ENCODE results near the gene SPTBN4. TPM values are rescaled to one million over a fixed set of nuclear protein-coding genes. Genes with fewer than 3 reads are reported as not detected.

The SPTBN4 gene
- total and polyA plus RNA-seq, 2 of the 4 experiments (the other 2 are of a cell fraction) = 0.72 to 0.91 TPM

GRCh38 chr19:40576585-40577451 is 110.0 kb downstream of the SPTBN4 start, which contains the start of gene SHKBP1:
Gene SHKBP1 (plus strand): TSS chr19:40576873. CDS start chr19:40576900, 27 bp downstream.
- Histone ChIP-seq H3K9me3 (ENCODE audit: control insufficient read depth, insufficient read depth, low read length) (no peaks in the 10 kb centered on the region), H4K5ac (ENCODE audit: low read depth, low read length) (peak within 1 kb of the TSS; percentile 92), H3K27ac (ENCODE audit: insufficient read depth, low read length) (peak within 1 kb of the TSS; percentile 85), H3K4me1 (ENCODE audit: control insufficient read depth, insufficient read depth, low read length) (peaks cover 4% of the 10 kb centered on the region), H2BK5ac (ENCODE audit: low read depth, low read length, poor library complexity, severe bottlenecking) (peak within 1 kb of the TSS; percentile 77), H4K91ac (ENCODE audit: insufficient read depth, low read depth, low read length) (peak within 1 kb of the TSS; percentile 84), H2BK20ac (ENCODE audit: low read depth, low read length) (no peak within 1 kb of the TSS), H2AK5ac (ENCODE audit: low read depth, low read length) (peak within 1 kb of the TSS; percentile 74; the same call in 1 of the 2 replicates), H3K36me3 (ENCODE audit: control insufficient read depth, insufficient read depth, low read length) (peaks cover 14% of the 10 kb centered on the region), H3K4ac (ENCODE audit: low read depth, low read length) (peak within 1 kb of the TSS; percentile 96), H3K9me1 (ENCODE audit: insufficient read depth, low read length) (peaks cover 8% of the 10 kb centered on the region; the same call in 1 of the 2 replicates), H3K27me3 (ENCODE audit: control insufficient read depth, insufficient read depth, low read length) (no peaks in the 10 kb centered on the region), H2BK15ac (ENCODE audit: low read depth, low read length) (no peak within 1 kb of the TSS; the same call in 2 of the 3 replicates), H3K4me3 (ENCODE audit: insufficient read depth, low read depth, low read length) (peak within 1 kb of the TSS; percentile 96), H2AFZ (replicated peaks; ENCODE audit: low read length, poor library complexity) (peak within 1 kb of the TSS; percentile 99), H4K20me1 (ENCODE audit: insufficient read depth, low read length) (no peaks in the 10 kb centered on the region), H2AK9ac (replicated peaks; ENCODE audit: low read depth, low read length, poor library complexity) (peak within 1 kb of the TSS; percentile 99), H3K56ac (ENCODE audit: extremely low read depth, insufficient read depth, low read length) (peak within 1 kb of the TSS; percentile 82), H4K8ac (ENCODE audit: low read depth in 2 of 2, low read length in 2 of 2) (peak within 1 kb of the TSS; percentile 71 to 98), H3K4me2 (ENCODE audit: low read depth, low read length) (peak within 1 kb of the TSS; percentile 100), H2BK120ac (ENCODE audit: low read depth, low read length) (peak within 1 kb of the TSS; percentile 71; the same call in 1 of the 2 replicates), H3K18ac (ENCODE audit: low read depth, low read length) (peak within 1 kb of the TSS; percentile 80), H3K9ac (ENCODE audit: low read depth, low read length) (peak within 1 kb of the TSS; percentile 89), H3K23ac (ENCODE audit: low read depth, low read length) (peak within 1 kb of the TSS; percentile 95), H3K79me1 (ENCODE audit: low read depth in 1 of 2, low read length in 2 of 2) (peaks cover 5 to 19% of the 10 kb centered on the region in 2 experiments; a peak in 2 of 4 replicates), H3K14ac (replicated peaks; ENCODE audit: low read depth, low read length) (peak within 1 kb of the TSS; percentile 99)
- CTCF ChIA-PET = no interaction called here
- dilution Hi-C loops (cut with HindIII; ENCODE audit: low sequenced_read_pairs, unreplicated experiment) (no loop called here), in situ Hi-C loops (cut with MboI; ENCODE audit: low sequenced_read_pairs) (no loop called here), intact Hi-C loops (cut with micrococcal nuclease) (no loop called here)
- ATAC-seq (ENCODE audit: low read depth) (peak; percentile 99), DNase-seq (peak; percentile 92)
- BruUV-seq (replicated peaks) = no TSS peak
- POLR2A ChIA-PET (ENCODE audit: unreplicated experiment) = no interaction called here
- TF ChIP-seq RAD21 (IDR thresholded peaks at IDR 0.05; ENCODE audit: low read length) (no peak), ELK1 (IDR thresholded peaks at IDR 0.05; ENCODE audit: borderline replicate concordance, low read depth, low read length) (no peak), BHLHE40 (IDR thresholded peaks at IDR 0.05; ENCODE audit: low read depth, low read length) (no peak), POLR2A (IDR thresholded peaks at IDR 0.05; ENCODE audit: low read depth, low read length) (peak; percentile 50; the same call in 1 of the 2 replicates), FOS (IDR thresholded peaks at IDR 0.05; ENCODE audit: low read depth, low read length) (peak; percentile 91), MAZ (IDR thresholded peaks at IDR 0.05; ENCODE audit: borderline replicate concordance, low read depth, low read length) (peak; percentile 84; the same call in 1 of the 2 replicates)
- WGBS, 2 experiments (ENCODE audit: extremely low coverage in 2 of 2, insufficient read length in 1 of 2) = 0% methylated on average over 1 of the region's 55 CpGs; no CpG with 5 or more reads in 1 of the 2 experiments
